Iris pigment epithelial cell (primary cell): ENCODE measurements around the gene PTS.

Experiments
- DNase-seq: peaks from one replicate; pipeline ENCODE4 v3.0.0-alpha.2; 2011; ENCODE audit warnings: low read depth

Gene PTS

GRCh38 chr11:112222303-112222702 is 3.9 kb upstream of the PTS start:
- DNase-seq = no peak

GRCh38 chr11:112223121-112223520 is 3.1 kb upstream of the PTS start:
- peak; percentile 66 for DNase-seq

GRCh38 chr11:112223754-112224532 is 2.3 kb upstream of the PTS start:
- no peak for DNase-seq

- DNase-seq = peak; percentile 85
These were observed 521 bp upstream of the PTS start for GRCh38 chr11:112225753-112226061.

- DNase-seq = peak; percentile 63
These were observed 688 bp downstream of the PTS start for GRCh38 chr11:112226831-112227401.

- no peak for DNase-seq
These were observed 1.2 kb downstream of the PTS start for GRCh38 chr11:112227471-112227870.

GRCh38 chr11:112228706-112229105 is 2.5 kb downstream of the PTS start:
- no peak for DNase-seq

- no peak for DNase-seq
These were observed 2.9 kb downstream of the PTS start for GRCh38 chr11:112229159-112229558.

- peak; percentile 98 for DNase-seq
These were observed 3.7 kb downstream of the PTS start for GRCh38 chr11:112229746-112230433.

GRCh38 chr11:112231952-112232351 is 5.7 kb downstream of the PTS start:
- DNase-seq = no peak

GRCh38 chr11:112235750-112236390 is 9.6 kb downstream of the PTS start:
- no peak for DNase-seq

GRCh38 chr11:112237451-112237850 is 11.2 kb downstream of the PTS start:
- DNase-seq = no peak

GRCh38 chr11:112238041-112238440 is 11.8 kb downstream of the PTS start:
- no peak for DNase-seq

GRCh38 chr11:112241486-112241885 is 15.3 kb downstream of the PTS start:
- peak; percentile 92 for DNase-seq

GRCh38 chr11:112247201-112247600 is 21.0 kb downstream of the PTS start:
- DNase-seq = peak; percentile 68

- peak; percentile 76 for DNase-seq
These were observed 22.0 kb downstream of the PTS start for GRCh38 chr11:112248201-112248600.

- DNase-seq = no peak
These were observed 23.8 kb downstream of the PTS start for GRCh38 chr11:112249871-112250610.

- DNase-seq = no peak
These were observed 27.5 kb downstream of the PTS start for GRCh38 chr11:112253605-112254242.

- peak; percentile 92 for DNase-seq
These were observed 29.0 kb downstream of the PTS start for GRCh38 chr11:112255067-112255720.

GRCh38 chr11:112260490-112260889 is 34.3 kb downstream of the PTS start, which contains the start of gene PLET1:
TSS of gene PLET1 (minus strand) at chr11:112260860. CDS start at chr11:112260589, 271 bp downstream.
- DNase-seq = no peak
